HFFc6 (cell line): ENCODE results near the gene PDZD8. TPM values are rescaled to one million over a fixed set of nuclear protein-coding genes. Genes with fewer than 3 reads are reported as not detected.

ENCODE experiments used
- DNase-seq: peaks from one replicate; pipeline ENCODE4 v3.0.0-alpha.2; 2018
- H3K27ac Mint-ChIP-seq: 2 replicates; pipeline ENCODE4 v1.8.0; 2020; ENCODE audit warnings: mild to moderate bottlenecking, mixed read lengths
- H3K27me3 Mint-ChIP-seq: 2 replicates; pipeline ENCODE4 v1.8.0; 2021; ENCODE audit warnings: mild to moderate bottlenecking, moderate library complexity, mixed read lengths; ENCODE audit not compliant: insufficient read depth
- H3K36me3 Mint-ChIP-seq: 2 replicates; pipeline ENCODE4 v1.8.0; 2021; ENCODE audit warnings: low read depth, mixed read lengths
- H3K4me1 Mint-ChIP-seq: 2 replicates; pipeline ENCODE4 v1.8.0; 2020; ENCODE audit warnings: low read depth, mixed read lengths
- H3K4me3 Mint-ChIP-seq: 2 replicates; pipeline ENCODE4 v1.8.0; 2020; ENCODE audit warnings: mild to moderate bottlenecking, moderate library complexity, mixed read lengths
- H3K9me3 Mint-ChIP-seq: 2 replicates; pipeline ENCODE4 v1.8.0; 2020; ENCODE audit warnings: mild to moderate bottlenecking, mixed read lengths
- CTCF ChIP-seq: fragments of 200-600 bp; sonication (generic); IDR thresholded peaks from 2 replicates; pipeline ENCODE4 v1.5.0; 2021; ENCODE audit warnings: antibody characterized with exemption, mild to moderate bottlenecking
- total RNA-seq, 6 experiments: library from RNA; stranded (reverse); fragmentation: NEBNext Ultra II Directional; extraction: Animal tissue kit (Norgen Biotek cat#: 25700); gene quantifications; 2 replicates in 1 of 6; 3 replicates in 5 of 6; pipeline ENCODE4 v1.2.3, GENCODE V29; 2021

The PDZD8 gene
- total RNA-seq, 6 experiments from 2014 or later: 29.9 to 32.5 (median 31.5) TPM

- H3K27me3 Mint-ChIP-seq: peaks cover 3% of the 10 kb centered on the region; the same call in 1 of the 2 replicates
- no peak overlapping the region for H3K4me3 Mint-ChIP-seq
- TF ChIP-seq CTCF: no peak
- H3K27ac Mint-ChIP-seq: no peak overlapping the region
- no peaks in the 10 kb centered on the region for H3K9me3 Mint-ChIP-seq
- H3K4me1 Mint-ChIP-seq: peaks cover 29% of the 10 kb centered on the region
- H3K36me3 Mint-ChIP-seq: no peaks in the 10 kb centered on the region
- no peak for DNase-seq
Observed at GRCh38 chr10:117346574-117346973, 28.7 kb downstream of the PDZD8 start.

DNA sequence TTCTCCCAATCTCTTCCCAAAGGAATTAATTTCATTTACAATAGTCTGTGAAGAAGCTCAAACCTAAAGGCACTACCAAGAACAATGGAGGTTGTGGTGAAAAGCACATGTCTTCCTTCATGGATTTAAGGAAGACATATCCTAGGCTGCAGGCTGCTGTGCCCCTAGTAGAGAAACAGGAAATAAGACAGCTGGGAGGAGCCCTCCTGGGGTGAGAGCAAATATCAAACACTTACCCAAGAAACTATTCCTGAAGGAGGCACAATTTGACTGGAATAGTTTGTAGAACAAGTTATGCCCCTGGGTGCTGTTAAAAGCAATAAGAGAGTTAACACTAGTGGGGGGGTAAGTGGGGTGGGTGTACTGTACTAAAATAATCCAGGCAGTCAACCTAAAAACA lies 30.1 kb downstream of the PDZD8 start:
- Mint-ChIP-seq H3K4me3 (no peak overlapping the region), H3K27me3 (peaks cover 3% of the 10 kb centered on the region; the same call in 1 of the 2 replicates), H3K27ac (no peak overlapping the region), H3K36me3 (peaks cover 4% of the 10 kb centered on the region; the same call in 1 of the 2 replicates), H3K4me1 (peaks cover 31% of the 10 kb centered on the region), H3K9me3 (no peaks in the 10 kb centered on the region)
- DNase-seq: no peak
- no peak for TF ChIP-seq CTCF

- Mint-ChIP-seq H3K27me3 (peaks cover 3% of the 10 kb centered on the region; the same call in 1 of the 2 replicates), H3K27ac (peak overlapping the region; percentile 78), H3K36me3 (peaks cover 4% of the 10 kb centered on the region; the same call in 1 of the 2 replicates), H3K9me3 (no peaks in the 10 kb centered on the region), H3K4me3 (peak overlapping the region; percentile 69), H3K4me1 (peaks cover 31% of the 10 kb centered on the region)
- no peak for TF ChIP-seq CTCF
- DNase-seq: peak; percentile 70
Observed at GRCh38 chr10:117342641-117343040, 32.6 kb downstream of the PDZD8 start.

GRCh38 chr10:117341061-117341460 lies 34.2 kb downstream of the PDZD8 start:
- Mint-ChIP-seq H3K36me3 (peaks cover 4% of the 10 kb centered on the region; the same call in 1 of the 2 replicates), H3K4me3 (no peak overlapping the region), H3K4me1 (peaks cover 31% of the 10 kb centered on the region), H3K9me3 (no peaks in the 10 kb centered on the region), H3K27me3 (peaks cover 3% of the 10 kb centered on the region; the same call in 1 of the 2 replicates), H3K27ac (no peak overlapping the region)
- no peak for TF ChIP-seq CTCF
- no peak for DNase-seq

DNA sequence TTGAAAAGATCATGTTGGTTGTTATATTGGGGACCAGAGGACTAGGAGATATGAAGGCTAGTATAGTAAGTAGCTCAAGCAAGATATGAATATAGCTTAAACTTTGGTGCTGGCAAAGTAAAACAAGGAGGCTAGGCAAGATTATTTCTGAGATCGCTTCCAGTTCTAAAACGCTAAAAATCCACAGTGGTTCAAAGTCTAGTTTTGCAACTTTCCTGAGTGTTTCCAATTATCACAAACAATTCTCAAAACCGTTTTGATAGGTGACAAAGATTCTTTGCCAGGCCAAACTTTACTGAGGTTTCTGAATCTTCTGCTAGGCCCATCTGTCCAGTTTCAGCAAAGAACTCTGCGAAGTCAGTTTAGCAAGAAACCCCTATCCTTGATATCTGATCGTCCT lies 35.3 kb downstream of the PDZD8 start:
- H3K4me3 Mint-ChIP-seq: no peak overlapping the region
- TF ChIP-seq CTCF: no peak
- H3K36me3 Mint-ChIP-seq: peaks cover 9% of the 10 kb centered on the region
- peaks cover 3% of the 10 kb centered on the region; the same call in 1 of the 2 replicates for H3K27me3 Mint-ChIP-seq
- DNase-seq: no peak
- H3K27ac Mint-ChIP-seq: no peak overlapping the region; the same call in 1 of the 2 replicates
- H3K4me1 Mint-ChIP-seq: peaks cover 25% of the 10 kb centered on the region
- H3K9me3 Mint-ChIP-seq: no peaks in the 10 kb centered on the region
